Activated B cell treated with CpG ODN at 0.5 μM for 24 hours (primary cell): ENCODE results near the gene SYNDIG1. TPM values are rescaled to one million over a fixed set of nuclear protein-coding genes. Genes with fewer than 3 reads are reported as not detected.

Experiments used
- ATAC-seq: fragments of 200-7000 bp; cut with Tn5 transposase; one replicate; pipeline ENCODE4 v1.10.0; 2021; ENCODE audit warnings: low read depth, mild to moderate bottlenecking, moderate library complexity
- CTCF ChIA-PET: fragments of 350-600 bp; sonication (Branson Sonifier 250); formaldehyde crosslinking; loops from one replicate; lab custom pipeline; 2021; ENCODE audit warnings: antibody characterized with exemption; lab: Charles Lee
- POLR2A ChIA-PET: fragments of 350-600 bp; sonication (Branson Sonifier 250); formaldehyde crosslinking; loops from one replicate; lab custom pipeline; 2021; ENCODE audit warnings: antibody characterized with exemption; lab: Charles Lee
- DNase-seq: peaks from one replicate; pipeline ENCODE4 v3.0.0; 2022
- H3K27ac Mint-ChIP-seq: one replicate; pipeline ENCODE4 v1.8.0; 2020; ENCODE audit warnings: mixed read lengths
- H3K27me3 Mint-ChIP-seq: one replicate; pipeline ENCODE4 v1.8.0; 2021; ENCODE audit warnings: mixed read lengths
- H3K36me3 Mint-ChIP-seq: one replicate; pipeline ENCODE4 v1.8.0; 2021; ENCODE audit warnings: low read depth, mixed read lengths
- H3K4me1 Mint-ChIP-seq: one replicate; pipeline ENCODE4 v1.8.0; 2021; ENCODE audit warnings: mixed read lengths
- H3K4me3 Mint-ChIP-seq: one replicate; pipeline ENCODE4 v1.8.0; 2020; ENCODE audit warnings: mild to moderate bottlenecking, mixed read lengths
- H3K9me3 Mint-ChIP-seq: one replicate; pipeline ENCODE4 v1.8.0; 2020; ENCODE audit warnings: mixed read lengths
- intact Hi-C: fragments of 100-400 bp; cut with micrococcal nuclease; formaldehyde crosslinking; loops from one replicate; pipeline ENCODE4 v1.15.1; 2024
- total RNA-seq: library from RNA; stranded (reverse); gene quantifications from 2 replicates; pipeline ENCODE4 v1.2.3, GENCODE V29; 2022
- TF ChIP-seq, protein P1 (sequence below): fragments of 200-600 bp; IDR thresholded peaks from one replicate; pipeline ENCODE4 v1.8.0; 2022; ENCODE audit warnings: antibody characterized with exemption, mild to moderate bottlenecking

Gene SYNDIG1
- total RNA-seq, 1 donor from 2014 or later: not detected

DNA sequence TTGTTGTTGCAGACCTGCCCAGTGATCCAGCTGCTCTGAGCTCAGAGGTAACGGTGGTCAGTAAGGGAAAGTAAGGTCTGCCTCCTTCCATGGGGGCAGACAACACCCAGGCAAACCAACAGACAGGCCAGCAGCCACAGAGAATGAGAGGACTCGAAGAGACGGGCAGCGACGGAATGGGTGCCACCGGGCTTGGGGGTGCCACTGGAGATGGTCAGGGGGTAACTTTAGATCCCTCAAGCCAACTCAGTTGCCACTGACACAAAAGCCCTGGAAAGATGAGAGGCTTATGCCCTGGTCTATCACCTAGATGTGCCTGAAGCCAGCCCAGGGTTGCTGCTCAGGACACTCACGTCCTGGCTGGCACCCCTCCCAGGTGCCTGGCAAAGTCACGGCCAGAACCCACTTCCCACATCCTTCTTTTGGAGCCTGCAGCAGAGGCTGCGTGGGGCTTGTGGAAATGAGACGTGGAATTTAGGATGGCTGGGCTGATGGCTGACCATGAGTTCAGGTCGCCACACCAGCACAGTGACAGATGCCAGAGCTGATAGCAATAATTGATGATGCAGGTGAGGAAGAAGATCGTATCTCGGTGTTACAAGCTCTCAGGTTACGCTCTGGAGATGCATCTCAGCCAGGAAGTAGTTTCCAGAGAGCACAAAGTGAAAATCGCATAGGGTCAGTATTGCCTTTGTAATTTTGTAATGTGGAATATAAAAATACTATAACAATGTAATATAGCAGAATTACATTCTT lies 209.1 kb downstream of the SYNDIG1 start:
- H3K27me3 Mint-ChIP-seq: no peaks in the 10 kb centered on the region
- no peak overlapping the region for H3K4me3 Mint-ChIP-seq
- ATAC-seq: no peak
- CTCF ChIA-PET: no interaction called here
- TF ChIP-seq, protein P1, sequence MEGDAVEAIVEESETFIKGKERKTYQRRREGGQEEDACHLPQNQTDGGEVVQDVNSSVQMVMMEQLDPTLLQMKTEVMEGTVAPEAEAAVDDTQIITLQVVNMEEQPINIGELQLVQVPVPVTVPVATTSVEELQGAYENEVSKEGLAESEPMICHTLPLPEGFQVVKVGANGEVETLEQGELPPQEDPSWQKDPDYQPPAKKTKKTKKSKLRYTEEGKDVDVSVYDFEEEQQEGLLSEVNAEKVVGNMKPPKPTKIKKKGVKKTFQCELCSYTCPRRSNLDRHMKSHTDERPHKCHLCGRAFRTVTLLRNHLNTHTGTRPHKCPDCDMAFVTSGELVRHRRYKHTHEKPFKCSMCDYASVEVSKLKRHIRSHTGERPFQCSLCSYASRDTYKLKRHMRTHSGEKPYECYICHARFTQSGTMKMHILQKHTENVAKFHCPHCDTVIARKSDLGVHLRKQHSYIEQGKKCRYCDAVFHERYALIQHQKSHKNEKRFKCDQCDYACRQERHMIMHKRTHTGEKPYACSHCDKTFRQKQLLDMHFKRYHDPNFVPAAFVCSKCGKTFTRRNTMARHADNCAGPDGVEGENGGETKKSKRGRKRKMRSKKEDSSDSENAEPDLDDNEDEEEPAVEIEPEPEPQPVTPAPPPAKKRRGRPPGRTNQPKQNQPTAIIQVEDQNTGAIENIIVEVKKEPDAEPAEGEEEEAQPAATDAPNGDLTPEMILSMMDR: no peak
- no peak overlapping the region for H3K27ac Mint-ChIP-seq
- H3K36me3 Mint-ChIP-seq: no peaks in the 10 kb centered on the region
- no peaks in the 10 kb centered on the region for H3K9me3 Mint-ChIP-seq
- DNase-seq: no peak
- intact Hi-C loops: no loop called here
- no peaks in the 10 kb centered on the region for H3K4me1 Mint-ChIP-seq
- POLR2A ChIA-PET: no interaction called here

DNA sequence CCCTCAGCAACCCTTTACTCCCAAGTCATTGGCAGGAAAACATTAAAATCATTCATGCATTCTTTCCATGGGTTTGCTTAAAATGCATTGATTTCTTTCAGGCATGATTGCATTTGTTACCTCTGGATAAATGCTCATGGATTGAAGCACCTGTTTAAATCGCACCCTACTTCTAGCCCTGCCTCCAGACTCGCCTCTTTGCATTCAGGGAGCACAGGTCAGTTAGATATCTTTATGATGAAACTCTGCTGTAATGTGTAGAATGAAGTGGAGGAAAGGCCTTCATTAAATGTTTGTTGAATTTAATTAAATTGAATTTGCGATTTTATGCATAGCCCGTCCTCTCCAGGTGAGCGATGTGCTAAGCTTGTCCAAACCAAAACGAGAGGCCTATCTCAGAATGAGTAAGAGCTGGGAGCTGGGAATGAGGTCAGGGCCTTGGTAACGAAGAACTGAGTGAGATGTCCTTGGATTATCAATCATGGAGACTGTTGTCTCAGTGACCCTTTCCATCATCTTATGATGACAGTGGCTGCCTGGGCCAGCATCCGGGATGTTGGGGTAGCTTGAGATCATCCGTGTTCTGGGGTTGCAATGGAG lies 210.1 kb downstream of the SYNDIG1 start:
- Mint-ChIP-seq H3K27ac (no peak overlapping the region), H3K9me3 (no peaks in the 10 kb centered on the region), H3K36me3 (no peaks in the 10 kb centered on the region), H3K27me3 (no peaks in the 10 kb centered on the region), H3K4me3 (no peak overlapping the region), H3K4me1 (peaks cover 1% of the 10 kb centered on the region)
- ATAC-seq (no peak), DNase-seq (no peak)
- ChIA-PET CTCF (no interaction called here), POLR2A (no interaction called here)
- intact Hi-C loops: no loop called here
- TF ChIP-seq, protein P1: no peak

DNA sequence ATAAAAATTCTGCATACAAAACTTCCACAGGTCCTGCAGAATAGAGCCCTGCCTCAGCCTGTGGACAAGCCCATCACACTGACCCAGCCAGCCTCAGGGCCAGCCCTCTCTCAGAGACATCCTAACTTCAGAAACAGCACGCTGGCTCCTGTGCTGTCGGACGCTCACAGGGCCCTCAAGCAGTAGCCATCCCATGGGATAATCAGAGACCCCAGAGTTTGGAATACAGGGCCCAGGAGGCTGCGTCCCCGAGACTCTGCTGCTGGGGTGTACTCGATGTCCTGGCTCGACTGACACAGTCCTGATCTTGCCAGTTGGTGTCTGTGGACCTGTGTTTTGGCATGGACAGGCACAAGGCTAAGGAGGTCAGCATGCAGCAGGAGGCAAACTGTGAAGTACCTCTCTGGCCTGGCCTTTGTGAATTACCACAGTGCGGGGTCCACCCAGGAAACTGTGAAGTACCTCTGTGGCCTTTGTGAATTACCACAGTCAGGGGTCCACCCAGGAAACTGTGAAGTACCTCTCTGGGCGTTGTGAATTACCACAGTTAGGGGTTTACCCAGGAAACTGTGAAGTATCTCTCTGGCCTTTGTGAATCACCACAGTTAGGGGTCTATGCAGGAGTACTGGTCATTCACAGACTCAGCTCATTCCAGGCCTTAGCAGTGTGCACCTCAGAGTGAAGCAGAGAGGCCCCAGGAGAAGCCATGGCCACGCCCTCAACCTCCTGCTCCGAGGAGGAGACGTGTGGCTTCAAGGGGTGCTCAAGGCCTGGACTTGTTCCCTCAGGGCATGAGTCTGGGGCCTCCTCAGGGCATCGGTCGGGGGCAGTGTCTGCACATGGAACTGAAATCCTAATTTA lies 212.4 kb downstream of the SYNDIG1 start:
- ChIA-PET CTCF (no interaction called here), POLR2A (no interaction called here)
- DNase-seq (no peak), ATAC-seq (no peak)
- intact Hi-C loops: no loop called here
- TF ChIP-seq, protein P1: no peak
- no peaks in the 10 kb centered on the region for H3K27me3 Mint-ChIP-seq
- no peak overlapping the region for H3K27ac Mint-ChIP-seq
- H3K9me3 Mint-ChIP-seq: peaks cover 4% of the 10 kb centered on the region
- no peak overlapping the region for H3K4me3 Mint-ChIP-seq
- no peaks in the 10 kb centered on the region for H3K36me3 Mint-ChIP-seq
- H3K4me1 Mint-ChIP-seq: peaks cover 3% of the 10 kb centered on the region

DNA sequence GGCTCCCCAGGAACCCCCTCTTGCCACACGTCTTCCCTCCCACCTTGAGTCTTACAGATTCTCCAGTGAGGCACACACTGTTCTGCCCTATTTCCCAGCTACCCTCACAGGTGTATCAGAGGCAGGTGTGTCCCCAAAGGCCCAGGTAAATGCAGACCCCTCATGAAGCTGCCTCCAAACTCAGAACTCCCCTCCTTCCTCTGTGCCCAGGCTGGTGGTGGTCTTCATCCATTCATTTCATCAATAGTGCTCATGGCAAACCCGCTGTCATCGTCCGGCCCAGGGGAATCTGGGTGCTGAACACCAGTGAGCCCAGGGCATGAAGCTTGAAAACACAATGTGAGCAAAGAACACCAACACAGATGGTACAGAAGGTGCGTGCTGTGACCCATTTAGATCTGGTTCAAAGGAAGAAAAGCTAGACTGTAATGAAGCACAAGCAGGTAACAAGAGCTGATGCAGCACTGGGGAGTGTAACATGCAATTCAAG lies 213.1 kb downstream of the SYNDIG1 start:
- ATAC-seq (no peak), DNase-seq (no peak)
- H3K9me3 Mint-ChIP-seq: peaks cover 8% of the 10 kb centered on the region
- peaks cover 3% of the 10 kb centered on the region for H3K4me1 Mint-ChIP-seq
- TF ChIP-seq, protein P1: no peak
- H3K4me3 Mint-ChIP-seq: no peak overlapping the region
- intact Hi-C loops: no loop called here
- POLR2A ChIA-PET: no interaction called here
- no peak overlapping the region for H3K27ac Mint-ChIP-seq
- CTCF ChIA-PET: no interaction called here
- H3K27me3 Mint-ChIP-seq: no peaks in the 10 kb centered on the region
- no peaks in the 10 kb centered on the region for H3K36me3 Mint-ChIP-seq

DNA sequence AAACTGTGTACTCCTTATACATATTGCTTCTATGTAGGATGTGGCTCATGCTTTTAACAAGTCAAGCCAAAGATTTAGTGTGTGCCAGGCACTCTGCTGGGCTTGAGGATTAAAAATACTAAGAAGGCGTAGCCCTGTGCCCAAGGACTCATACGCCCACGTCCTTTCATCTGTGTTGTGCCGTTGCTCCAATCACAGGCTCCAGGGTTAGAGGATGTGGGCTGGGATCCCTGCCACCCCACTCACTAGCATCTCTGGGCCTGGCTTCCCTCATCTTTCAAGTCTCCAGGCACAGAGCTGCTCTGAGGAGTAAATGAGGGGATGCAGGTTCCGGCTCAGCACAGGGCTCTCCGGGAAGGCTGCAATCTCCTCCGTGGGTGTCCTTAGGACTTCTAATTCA lies 214.2 kb downstream of the SYNDIG1 start:
- ChIA-PET POLR2A (no interaction called here), CTCF (no interaction called here)
- TF ChIP-seq, protein P1: no peak
- peaks cover 3% of the 10 kb centered on the region for H3K4me1 Mint-ChIP-seq
- peaks cover 14% of the 10 kb centered on the region for H3K9me3 Mint-ChIP-seq
- intact Hi-C loops: no loop called here
- no peak for DNase-seq
- H3K27ac Mint-ChIP-seq: no peak overlapping the region
- no peaks in the 10 kb centered on the region for H3K27me3 Mint-ChIP-seq
- no peak overlapping the region for H3K4me3 Mint-ChIP-seq
- no peak for ATAC-seq
- H3K36me3 Mint-ChIP-seq: no peaks in the 10 kb centered on the region
